Memory B cell (primary cell): ENCODE data around the gene ELAVL2.
"Not testable (repeated sequence)": the region's sequence is repeated elsewhere in the genome, so short reads cannot be mapped to it uniquely, and the experiment has no call there.

Experiments
- ATAC-seq: fragments of 150-1000 bp; cut with Tn5 transposase; 2 replicates; pipeline ENCODE4 v1.10.0; 2021; ENCODE audit warnings: low read depth, mild to moderate bottlenecking, moderate library complexity
- DNase-seq, 2 donors: peaks; one replicate each; pipeline ENCODE4 v3.0.0; 2022; ENCODE audit warnings: low spot score in 2 of 2
- H3K27ac Mint-ChIP-seq: one replicate; pipeline ENCODE4 v1.8.0; 2022; ENCODE audit warnings: mild to moderate bottlenecking, moderate library complexity, mixed read lengths
- H3K27me3 Mint-ChIP-seq: one replicate; pipeline ENCODE4 v1.8.0; 2022; ENCODE audit warnings: mixed read lengths
- H3K36me3 Mint-ChIP-seq: one replicate; pipeline ENCODE4 v1.8.0; 2022; ENCODE audit warnings: mild to moderate bottlenecking, mixed read lengths
- H3K4me1 Mint-ChIP-seq: one replicate; pipeline ENCODE4 v1.8.0; 2022; ENCODE audit warnings: mixed read lengths
- H3K4me3 Mint-ChIP-seq: one replicate; pipeline ENCODE4 v1.8.0; 2022; ENCODE audit warnings: mild to moderate bottlenecking, moderate library complexity, mixed read lengths
- H3K9me3 Mint-ChIP-seq: one replicate; pipeline ENCODE4 v1.8.0; 2022; ENCODE audit warnings: mixed read lengths

Gene ELAVL2

GRCh38 chr9:23739753-23740152 is 86.3 kb downstream of the ELAVL2 start:
- H3K27me3 Mint-ChIP-seq, result no peaks in the 10 kb centered on the region
- H3K36me3 Mint-ChIP-seq, result no peaks in the 10 kb centered on the region
- H3K9me3 Mint-ChIP-seq, result peaks cover 4% of the 10 kb centered on the region
- no peak overlapping the region for H3K27ac Mint-ChIP-seq
- DNase-seq (no peak), ATAC-seq (no peak)
- H3K4me3 Mint-ChIP-seq, result no peak overlapping the region
- H3K4me1 Mint-ChIP-seq, result no peaks in the 10 kb centered on the region

- Mint-ChIP-seq H3K36me3 (no peaks in the 10 kb centered on the region), H3K4me3 (no peak overlapping the region), H3K27ac (no peak overlapping the region), H3K27me3 (no peaks in the 10 kb centered on the region), H3K4me1 (no peaks in the 10 kb centered on the region), H3K9me3 (peaks cover 4% of the 10 kb centered on the region)
- ATAC-seq, result no peak
- no peak for DNase-seq
These were observed 89.7 kb downstream of the ELAVL2 start for GRCh38 chr9:23736293-23736692.

DNA sequence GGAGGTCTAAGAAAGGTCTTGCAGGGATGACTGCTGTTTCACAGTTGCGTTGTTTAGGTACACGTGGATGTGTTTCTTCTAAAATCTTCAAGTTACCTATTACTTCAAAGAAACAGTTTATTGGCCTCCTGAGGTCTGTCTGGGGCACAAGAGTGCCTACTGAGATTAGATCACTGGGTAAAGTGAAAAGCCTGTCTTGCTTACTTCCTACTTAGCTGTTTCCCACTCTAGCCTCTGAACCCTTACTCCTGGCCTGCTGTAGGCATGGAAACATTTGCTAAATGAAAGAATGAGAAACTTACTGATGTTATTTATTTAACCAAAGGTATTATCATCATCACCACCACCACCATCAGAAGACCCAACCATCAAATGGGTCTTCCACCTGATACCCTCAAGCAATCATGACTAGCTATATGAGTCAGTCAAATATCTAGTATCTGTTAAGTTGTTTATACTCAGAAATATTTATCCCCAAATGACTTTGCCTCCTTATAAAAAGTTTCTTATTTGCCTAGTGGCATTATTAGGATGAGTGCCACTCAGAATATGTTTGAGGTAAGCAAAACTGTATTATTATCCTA is 92.5 kb downstream of the ELAVL2 start:
- no peak for DNase-seq
- Mint-ChIP-seq H3K27ac (no peak overlapping the region), H3K36me3 (no peaks in the 10 kb centered on the region), H3K4me1 (no peaks in the 10 kb centered on the region), H3K27me3 (no peaks in the 10 kb centered on the region), H3K4me3 (no peak overlapping the region), H3K9me3 (peaks cover 4% of the 10 kb centered on the region)
- ATAC-seq, result no peak

- DNase-seq (no peak), ATAC-seq (no peak)
- Mint-ChIP-seq H3K9me3 (peaks cover 1% of the 10 kb centered on the region), H3K4me1 (no peaks in the 10 kb centered on the region), H3K27me3 (no peaks in the 10 kb centered on the region), H3K4me3 (no peak overlapping the region), H3K27ac (no peak overlapping the region), H3K36me3 (no peaks in the 10 kb centered on the region)
These were observed 94.7 kb downstream of the ELAVL2 start for GRCh38 chr9:23731353-23731752.

DNA sequence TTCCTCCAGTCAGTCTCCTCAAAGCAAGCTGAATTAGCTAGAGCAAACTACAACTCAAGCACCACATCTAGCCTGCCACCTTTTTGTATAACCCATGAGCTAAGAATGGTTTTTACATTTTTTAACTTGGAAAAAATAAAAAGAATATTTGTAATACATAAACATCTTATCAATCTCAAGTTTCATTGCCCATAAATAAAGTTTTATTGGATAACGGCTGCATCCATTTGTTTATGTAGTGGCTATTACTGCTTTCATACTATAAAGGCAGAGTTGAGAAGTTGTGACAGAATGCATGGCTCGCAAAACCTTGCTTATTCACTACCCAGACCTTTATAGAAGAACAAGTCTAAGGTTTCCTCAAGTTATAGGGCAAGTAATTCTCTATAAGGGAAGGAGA is 95.7 kb downstream of the ELAVL2 start:
- Mint-ChIP-seq H3K27me3 (no peaks in the 10 kb centered on the region), H3K27ac (no peak overlapping the region), H3K36me3 (no peaks in the 10 kb centered on the region), H3K4me1 (no peaks in the 10 kb centered on the region), H3K4me3 (no peak overlapping the region), H3K9me3 (peaks cover 1% of the 10 kb centered on the region)
- DNase-seq, result no peak
- no peak for ATAC-seq

GRCh38 chr9:23728736-23729135 is 97.3 kb downstream of the ELAVL2 start:
- no peak for ATAC-seq
- Mint-ChIP-seq H3K36me3 (no peaks in the 10 kb centered on the region), H3K27ac (no peak overlapping the region), H3K4me1 (no peaks in the 10 kb centered on the region), H3K9me3 (peaks cover 1% of the 10 kb centered on the region), H3K4me3 (no peak overlapping the region), H3K27me3 (no peaks in the 10 kb centered on the region)
- no peak for DNase-seq

- ATAC-seq, result no peak
- Mint-ChIP-seq H3K36me3 (no peaks in the 10 kb centered on the region), H3K4me3 (no peak overlapping the region), H3K9me3 (no peaks in the 10 kb centered on the region), H3K27ac (no peak overlapping the region), H3K4me1 (no peaks in the 10 kb centered on the region), H3K27me3 (no peaks in the 10 kb centered on the region)
- DNase-seq, result no peak
These were observed 100.6 kb downstream of the ELAVL2 start for GRCh38 chr9:23725279-23725946.

DNA sequence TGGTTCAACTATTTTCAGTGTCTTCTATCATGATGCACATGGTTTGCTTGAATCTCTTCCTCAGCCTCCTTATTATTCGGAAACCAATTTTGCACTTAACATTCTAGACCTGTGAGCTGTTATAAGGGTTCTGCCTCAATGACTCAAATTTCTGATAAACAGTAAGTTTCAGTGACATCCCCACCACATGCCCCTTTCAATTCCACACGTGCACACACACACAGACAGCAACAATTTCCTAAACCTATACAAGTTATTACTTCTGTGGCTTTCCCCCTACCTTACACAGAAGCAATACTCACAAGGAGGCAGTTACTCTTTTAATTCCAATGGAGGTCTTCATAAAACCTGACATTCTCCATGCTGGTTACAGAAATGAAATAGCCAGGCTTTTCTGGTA is 102.4 kb downstream of the ELAVL2 start:
- DNase-seq (no peak), ATAC-seq (no peak)
- Mint-ChIP-seq H3K4me3 (no peak overlapping the region), H3K27me3 (no peaks in the 10 kb centered on the region), H3K27ac (no peak overlapping the region), H3K4me1 (no peaks in the 10 kb centered on the region), H3K9me3 (no peaks in the 10 kb centered on the region), H3K36me3 (no peaks in the 10 kb centered on the region)

DNA sequence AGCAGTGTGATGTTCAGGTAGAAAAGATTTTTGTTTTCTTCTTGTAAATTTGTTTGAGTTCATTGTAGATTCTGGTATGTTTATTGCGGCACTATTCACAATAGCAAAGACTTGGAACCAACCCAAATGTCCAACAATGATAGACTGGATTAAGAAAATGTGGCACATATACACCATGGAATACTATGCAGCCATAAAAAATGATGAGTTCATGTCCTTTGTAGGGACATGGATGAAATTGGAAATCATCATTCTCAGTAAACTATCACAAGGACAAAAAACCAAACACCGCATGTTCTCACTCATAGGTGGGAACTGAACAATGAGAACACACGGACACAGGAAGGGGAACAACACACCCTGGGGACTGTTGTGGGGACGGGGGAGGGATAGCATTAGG is 103.0 kb downstream of the ELAVL2 start:
- not testable (repeated sequence) for H3K4me3 Mint-ChIP-seq

DNA sequence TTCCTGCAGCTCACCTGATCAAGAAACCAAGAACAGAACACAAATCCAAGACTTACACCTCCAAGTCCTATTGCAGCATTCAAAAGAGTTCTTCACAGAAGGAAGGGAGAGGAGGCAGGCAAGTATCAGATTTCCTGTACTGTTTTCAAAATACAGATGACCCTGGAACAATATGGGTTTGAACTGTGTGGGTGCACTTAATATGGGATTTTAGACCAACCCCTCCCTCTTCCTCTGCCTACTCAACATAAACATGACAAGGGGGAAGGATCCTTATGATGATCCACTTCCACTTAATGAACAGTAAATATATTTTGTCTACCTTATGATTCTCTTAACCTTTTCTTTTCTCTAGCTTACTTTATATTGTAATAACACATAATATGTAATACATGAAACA is 104.6 kb downstream of the ELAVL2 start:
- no peaks in the 10 kb centered on the region for H3K27me3 Mint-ChIP-seq
- no peak overlapping the region for H3K27ac Mint-ChIP-seq
- H3K9me3 Mint-ChIP-seq, result no peaks in the 10 kb centered on the region
- H3K4me3 Mint-ChIP-seq, result no peak overlapping the region
- ATAC-seq (no peak), DNase-seq (no peak)
- H3K36me3 Mint-ChIP-seq, result no peaks in the 10 kb centered on the region
- no peaks in the 10 kb centered on the region for H3K4me1 Mint-ChIP-seq

More for the DNA sequence above, 103.0 kb downstream of the ELAVL2 start:
- H3K27ac Mint-ChIP-seq, H3K4me1 Mint-ChIP-seq, ATAC-seq, H3K9me3 Mint-ChIP-seq, H3K27me3 Mint-ChIP-seq, DNase-seq, H3K36me3 Mint-ChIP-seq: not testable (repeated sequence)

- no peak for ATAC-seq
- H3K36me3 Mint-ChIP-seq, result no peaks in the 10 kb centered on the region
- no peak overlapping the region for H3K4me3 Mint-ChIP-seq
- H3K27me3 Mint-ChIP-seq, result no peaks in the 10 kb centered on the region
- H3K27ac Mint-ChIP-seq, result no peak overlapping the region
- H3K4me1 Mint-ChIP-seq, result no peaks in the 10 kb centered on the region
- no peaks in the 10 kb centered on the region for H3K9me3 Mint-ChIP-seq
- DNase-seq, result no peak
These were observed 108.5 kb downstream of the ELAVL2 start for GRCh38 chr9:23717505-23717904.

DNA sequence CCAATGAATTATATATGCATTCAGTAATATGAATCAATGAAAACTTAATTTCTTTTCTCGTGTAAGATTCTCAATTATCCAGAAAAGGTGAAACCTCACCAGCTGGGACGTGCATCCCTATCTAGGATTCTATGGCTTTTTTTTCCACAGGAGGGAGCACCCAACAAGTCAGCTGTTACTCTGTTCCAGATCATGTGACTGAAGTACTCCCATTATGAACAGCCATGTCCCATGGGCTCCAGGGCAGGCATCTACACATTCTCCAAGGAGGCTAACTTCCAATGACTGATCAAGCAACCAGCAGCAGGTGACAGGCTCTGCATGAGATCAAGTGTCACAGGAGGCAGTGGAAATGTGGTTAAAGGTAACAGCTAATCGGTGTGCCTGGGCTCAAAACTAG is 118.8 kb downstream of the ELAVL2 start:
- Mint-ChIP-seq H3K4me3 (no peak overlapping the region), H3K9me3 (no peaks in the 10 kb centered on the region), H3K27me3 (no peaks in the 10 kb centered on the region), H3K4me1 (no peaks in the 10 kb centered on the region), H3K27ac (no peak overlapping the region), H3K36me3 (no peaks in the 10 kb centered on the region)
- ATAC-seq (no peak), DNase-seq (no peak)

- Mint-ChIP-seq H3K4me1 (no peaks in the 10 kb centered on the region), H3K27me3 (no peaks in the 10 kb centered on the region), H3K4me3 (no peak overlapping the region), H3K9me3 (peaks cover 3% of the 10 kb centered on the region), H3K36me3 (no peaks in the 10 kb centered on the region), H3K27ac (no peak overlapping the region)
- DNase-seq, result no peak
- ATAC-seq, result no peak
These were observed 123.6 kb downstream of the ELAVL2 start for GRCh38 chr9:23702311-23702922.

GRCh38 chr9:23701291-23701690 is 124.7 kb downstream of the ELAVL2 start:
- ATAC-seq, result no peak

DNA sequence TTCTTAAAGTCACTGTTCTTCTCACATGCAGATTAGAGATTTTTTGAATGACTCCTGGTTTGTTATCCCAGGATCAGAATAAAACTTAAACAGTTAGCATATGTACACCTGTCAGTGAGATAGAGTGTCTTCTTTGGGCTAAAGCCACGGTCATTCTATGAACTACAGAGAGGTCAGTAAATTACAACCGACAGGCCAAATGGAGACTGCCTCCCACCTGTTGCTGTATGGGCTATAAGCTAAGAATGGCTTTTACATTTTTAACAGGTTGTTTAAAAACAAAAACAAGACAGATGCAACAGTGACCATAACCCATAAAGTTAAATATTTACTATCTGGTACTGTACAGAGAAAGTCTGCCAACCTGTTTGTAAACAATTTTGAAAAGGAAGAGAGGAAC is 125.7 kb downstream of the ELAVL2 start:
- no peak overlapping the region for H3K27ac Mint-ChIP-seq
- no peak for DNase-seq
- H3K36me3 Mint-ChIP-seq, result no peaks in the 10 kb centered on the region
- H3K27me3 Mint-ChIP-seq, result no peaks in the 10 kb centered on the region
- no peak for ATAC-seq
- no peaks in the 10 kb centered on the region for H3K4me1 Mint-ChIP-seq
- no peak overlapping the region for H3K4me3 Mint-ChIP-seq
- H3K9me3 Mint-ChIP-seq, result peaks cover 3% of the 10 kb centered on the region

More at GRCh38 chr9:23701291-23701690, 124.7 kb downstream of the ELAVL2 start:
- Mint-ChIP-seq H3K36me3 (no peaks in the 10 kb centered on the region), H3K4me3 (no peak overlapping the region), H3K27ac (no peak overlapping the region), H3K9me3 (peaks cover 3% of the 10 kb centered on the region), H3K27me3 (no peaks in the 10 kb centered on the region), H3K4me1 (no peaks in the 10 kb centered on the region)
- no peak for DNase-seq
